Measurements from ENCODE around the gene GFI1B.

GRCh38 chr9:133023117-133023890 is 44.8 kb downstream of the GFI1B start:
- TF ChIP-seq POLR2A (IDR thresholded peaks at IDR 0.05) (no peak), CTCF (IDR thresholded peaks at IDR 0.05 in 8 of 11, conservative IDR thresholded peaks at IDR 0.05 in 3 of 11) (no peak)
